ENCODE measurements around the gene ANGEL1. TPM values are rescaled to one million over a fixed set of nuclear protein-coding genes. Genes with fewer than 3 reads are reported as not detected.

The ANGEL1 gene
- total and polyA plus RNA-seq, 9 of the 15 experiments (the other 6 are each of a cell fraction or from before 2014, with no cell fraction given) = 2.1 to 22.2 (median 7.3) TPM

DNA sequence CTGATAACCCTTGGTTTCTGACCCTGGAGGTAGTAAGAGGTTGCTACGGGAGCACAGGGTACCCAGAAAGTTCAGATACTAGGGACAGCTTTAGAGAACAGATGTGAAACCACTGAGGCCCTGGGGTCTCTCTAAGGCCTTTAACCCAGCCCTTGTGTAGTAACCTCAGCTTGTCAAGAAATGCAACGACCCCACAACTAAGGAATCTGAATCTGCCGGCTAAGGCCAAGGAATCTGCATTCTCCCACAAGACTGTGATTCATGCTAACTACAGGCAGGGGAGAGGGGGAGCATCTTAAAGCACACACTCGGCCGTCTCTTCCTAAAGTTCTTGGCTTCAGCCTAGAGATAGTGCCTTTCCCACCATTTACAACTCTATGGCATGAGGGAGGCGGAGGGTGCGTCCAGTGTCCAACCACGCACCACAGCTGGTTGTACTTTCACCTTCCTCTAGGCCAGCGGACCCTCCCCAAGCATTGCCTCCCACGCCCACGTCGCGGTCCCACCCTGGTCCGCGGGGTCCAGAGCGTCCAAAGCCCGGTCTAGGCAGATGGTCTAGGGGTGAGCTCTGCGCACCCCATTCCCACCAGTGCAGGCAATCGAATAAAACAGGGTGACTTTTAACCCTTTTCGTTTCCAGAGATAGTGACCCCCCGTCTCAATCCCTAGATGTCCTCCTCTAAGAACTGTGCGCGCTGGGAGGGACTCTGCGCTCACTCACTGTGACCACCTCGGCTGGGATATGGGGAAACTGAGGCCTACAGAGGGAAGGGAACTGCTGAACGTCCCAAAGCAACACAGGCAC, 52.1 kb downstream of the ANGEL1 start (continued):
- TF ChIP-seq ARID2 (IDR thresholded peaks at IDR 0.05) (no peak), ELF1 (tag; IDR thresholded peaks at IDR 0.05) (no peak)
- TF ChIP-seq, protein P1, sequence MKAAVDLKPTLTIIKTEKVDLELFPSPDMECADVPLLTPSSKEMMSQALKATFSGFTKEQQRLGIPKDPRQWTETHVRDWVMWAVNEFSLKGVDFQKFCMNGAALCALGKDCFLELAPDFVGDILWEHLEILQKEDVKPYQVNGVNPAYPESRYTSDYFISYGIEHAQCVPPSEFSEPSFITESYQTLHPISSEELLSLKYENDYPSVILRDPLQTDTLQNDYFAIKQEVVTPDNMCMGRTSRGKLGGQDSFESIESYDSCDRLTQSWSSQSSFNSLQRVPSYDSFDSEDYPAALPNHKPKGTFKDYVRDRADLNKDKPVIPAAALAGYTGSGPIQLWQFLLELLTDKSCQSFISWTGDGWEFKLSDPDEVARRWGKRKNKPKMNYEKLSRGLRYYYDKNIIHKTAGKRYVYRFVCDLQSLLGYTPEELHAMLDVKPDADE (conservative IDR thresholded peaks at IDR 0.05; ENCODE audit: control insufficient read depth, low read depth, low read length) = no peak
- TF ChIP-seq, protein P2, sequence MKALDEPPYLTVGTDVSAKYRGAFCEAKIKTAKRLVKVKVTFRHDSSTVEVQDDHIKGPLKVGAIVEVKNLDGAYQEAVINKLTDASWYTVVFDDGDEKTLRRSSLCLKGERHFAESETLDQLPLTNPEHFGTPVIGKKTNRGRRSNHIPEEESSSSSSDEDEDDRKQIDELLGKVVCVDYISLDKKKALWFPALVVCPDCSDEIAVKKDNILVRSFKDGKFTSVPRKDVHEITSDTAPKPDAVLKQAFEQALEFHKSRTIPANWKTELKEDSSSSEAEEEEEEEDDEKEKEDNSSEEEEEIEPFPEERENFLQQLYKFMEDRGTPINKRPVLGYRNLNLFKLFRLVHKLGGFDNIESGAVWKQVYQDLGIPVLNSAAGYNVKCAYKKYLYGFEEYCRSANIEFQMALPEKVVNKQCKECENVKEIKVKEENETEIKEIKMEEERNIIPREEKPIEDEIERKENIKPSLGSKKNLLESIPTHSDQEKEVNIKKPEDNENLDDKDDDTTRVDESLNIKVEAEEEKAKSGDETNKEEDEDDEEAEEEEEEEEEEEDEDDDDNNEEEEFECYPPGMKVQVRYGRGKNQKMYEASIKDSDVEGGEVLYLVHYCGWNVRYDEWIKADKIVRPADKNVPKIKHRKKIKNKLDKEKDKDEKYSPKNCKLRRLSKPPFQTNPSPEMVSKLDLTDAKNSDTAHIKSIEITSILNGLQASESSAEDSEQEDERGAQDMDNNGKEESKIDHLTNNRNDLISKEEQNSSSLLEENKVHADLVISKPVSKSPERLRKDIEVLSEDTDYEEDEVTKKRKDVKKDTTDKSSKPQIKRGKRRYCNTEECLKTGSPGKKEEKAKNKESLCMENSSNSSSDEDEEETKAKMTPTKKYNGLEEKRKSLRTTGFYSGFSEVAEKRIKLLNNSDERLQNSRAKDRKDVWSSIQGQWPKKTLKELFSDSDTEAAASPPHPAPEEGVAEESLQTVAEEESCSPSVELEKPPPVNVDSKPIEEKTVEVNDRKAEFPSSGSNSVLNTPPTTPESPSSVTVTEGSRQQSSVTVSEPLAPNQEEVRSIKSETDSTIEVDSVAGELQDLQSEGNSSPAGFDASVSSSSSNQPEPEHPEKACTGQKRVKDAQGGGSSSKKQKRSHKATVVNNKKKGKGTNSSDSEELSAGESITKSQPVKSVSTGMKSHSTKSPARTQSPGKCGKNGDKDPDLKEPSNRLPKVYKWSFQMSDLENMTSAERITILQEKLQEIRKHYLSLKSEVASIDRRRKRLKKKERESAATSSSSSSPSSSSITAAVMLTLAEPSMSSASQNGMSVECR (CRISPR knock-in tag; IDR thresholded peaks at IDR 0.05) = no peak

Measured in K562 (cell line).